ENCODE data around the gene TTR.

GRCh38 chr18:31592506-31593157 lies 955 bp downstream of the TTR start:
- TF ChIP-seq POLR2A (IDR thresholded peaks at IDR 0.05; ENCODE audit: low read depth) (no peak), EP300 (IDR thresholded peaks at IDR 0.05) (no peak)
